ENCODE results near the gene MFGE8.

Gene MFGE8

DNA sequence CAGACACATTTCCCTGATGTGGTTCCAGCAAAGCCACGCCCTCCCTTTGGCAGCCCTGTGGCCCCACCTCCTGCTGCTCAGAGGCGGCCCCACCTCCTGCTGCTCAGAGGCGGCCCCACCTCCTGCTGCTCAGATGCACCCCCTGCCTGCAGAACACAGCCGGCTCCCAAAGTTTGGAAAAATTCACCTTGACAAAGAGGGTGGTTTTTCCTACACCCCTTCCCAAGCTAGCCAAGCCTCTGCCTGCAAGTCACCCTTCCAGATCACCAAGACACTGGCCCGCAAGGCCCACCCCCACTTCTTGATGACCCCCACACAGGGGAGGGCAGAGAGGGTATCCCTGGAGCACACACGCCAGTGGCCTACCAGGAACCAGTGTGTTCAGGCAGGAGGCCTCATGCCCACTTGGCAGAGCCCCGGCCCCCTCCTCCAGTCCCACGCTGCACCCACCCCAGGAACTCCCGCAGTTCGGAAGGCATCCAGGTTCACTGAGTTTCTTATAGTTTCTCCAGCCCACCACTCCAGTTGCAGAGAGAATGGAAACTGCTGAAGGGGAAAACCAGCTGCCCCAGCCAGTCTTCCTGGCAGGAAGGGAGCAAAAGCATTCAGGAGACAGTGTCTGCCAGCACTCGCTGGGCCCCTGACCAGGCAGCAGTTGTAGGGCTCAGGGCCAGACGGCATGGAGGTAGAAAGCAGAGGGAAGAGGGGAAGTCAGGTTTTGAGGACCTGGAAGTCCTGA lies 15.6 kb downstream of the MFGE8 start:
- DNase-seq: peak; percentile 67

GRCh38 chr15:88897142-88897455 lies 16.1 kb downstream of the MFGE8 start:
- no peak for DNase-seq

GRCh38 chr15:88896333-88897033 lies 16.7 kb downstream of the MFGE8 start:
- no peak for DNase-seq

DNA sequence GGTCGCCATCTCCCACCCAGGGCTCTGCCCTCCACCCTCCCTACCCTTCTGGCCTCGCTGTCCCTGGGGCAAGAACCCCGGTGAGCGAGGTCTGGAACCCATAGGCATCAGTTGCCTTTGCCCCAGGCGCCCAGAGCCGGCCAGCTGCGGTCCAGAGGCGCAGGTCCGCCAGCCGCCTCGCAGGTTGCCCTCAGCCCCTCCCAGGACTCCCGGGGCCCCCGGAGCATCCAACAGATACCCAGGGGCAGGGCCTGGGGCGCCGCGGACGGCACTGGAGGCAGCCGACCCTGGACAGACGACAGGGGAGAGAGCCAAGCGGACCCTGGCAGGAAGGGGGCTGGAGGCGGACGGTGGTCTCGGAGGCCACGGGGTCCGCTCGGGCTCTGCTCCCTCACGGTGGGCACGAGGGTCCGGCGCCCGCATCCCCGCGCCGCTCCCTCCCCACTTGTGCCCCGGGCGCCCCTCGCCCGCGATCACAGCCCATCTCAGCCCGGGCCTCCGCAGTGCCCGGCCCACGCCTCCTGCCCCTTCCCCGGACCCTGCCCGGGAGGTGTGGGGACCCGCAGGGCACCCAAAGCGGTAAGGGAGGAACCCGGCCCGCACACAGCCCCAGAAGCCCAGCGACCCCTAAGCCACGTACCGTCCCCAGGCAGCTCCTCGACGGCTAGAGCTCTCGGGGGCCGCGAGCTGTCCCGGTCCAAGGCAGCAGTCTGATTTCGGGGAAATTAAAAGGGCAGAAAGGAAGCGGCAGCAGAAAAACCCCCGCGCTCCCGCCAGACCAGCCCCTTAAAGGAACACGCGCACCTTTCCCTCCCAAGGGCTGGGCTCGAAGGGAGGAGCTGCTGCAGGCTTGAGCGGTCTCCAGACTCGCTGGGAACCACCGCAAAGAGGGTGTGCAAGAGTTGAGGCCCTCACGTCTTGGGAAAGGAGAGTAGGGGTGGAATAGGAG lies 18.1 kb downstream of the MFGE8 start, which contains the start of gene HAPLN3:
TSS of gene HAPLN3 (minus strand) at position 726 of the 949 bp plus-strand sequence. CDS start 8,246 bp downstream, outside the sequence.
- peak; percentile 44 for DNase-seq

- DNase-seq: peak; percentile 86
Observed at GRCh38 chr15:88894348-88894818, 18.8 kb downstream of the MFGE8 start.

DNA sequence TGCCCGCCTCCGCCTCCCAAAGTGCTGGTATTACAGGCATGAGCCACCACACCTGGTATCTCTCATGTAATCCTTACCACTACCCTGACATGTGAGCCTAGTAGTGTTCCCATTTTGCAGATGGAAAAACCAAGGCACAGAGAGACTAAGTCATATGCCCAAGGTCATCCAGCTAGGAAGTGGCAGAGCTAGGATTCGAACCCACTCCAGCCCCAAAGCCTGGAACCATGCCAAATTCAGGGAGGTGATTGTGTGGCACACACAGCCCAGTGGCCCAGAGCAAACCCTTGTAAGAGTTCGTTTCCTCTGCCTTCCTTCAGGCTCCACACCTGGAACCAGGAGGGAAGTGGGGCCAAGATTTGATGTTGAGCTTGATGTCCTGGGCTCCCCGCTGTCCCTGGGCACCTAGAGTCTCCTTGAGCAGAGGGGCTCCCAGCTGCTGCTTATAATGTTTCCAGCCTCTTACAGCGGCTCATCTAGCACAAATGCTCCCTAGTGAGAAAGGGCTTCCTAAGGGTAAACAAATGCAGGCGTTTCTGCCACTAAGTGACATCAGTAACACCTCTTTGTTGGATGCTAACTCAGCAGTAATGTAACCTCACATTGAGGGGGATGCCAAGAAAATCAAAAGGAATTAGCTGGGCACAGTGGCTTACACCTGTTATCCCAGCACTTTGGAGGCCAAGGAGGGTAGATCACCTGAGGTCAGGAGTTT lies 21.5 kb downstream of the MFGE8 start:
- DNase-seq: no peak

DNA sequence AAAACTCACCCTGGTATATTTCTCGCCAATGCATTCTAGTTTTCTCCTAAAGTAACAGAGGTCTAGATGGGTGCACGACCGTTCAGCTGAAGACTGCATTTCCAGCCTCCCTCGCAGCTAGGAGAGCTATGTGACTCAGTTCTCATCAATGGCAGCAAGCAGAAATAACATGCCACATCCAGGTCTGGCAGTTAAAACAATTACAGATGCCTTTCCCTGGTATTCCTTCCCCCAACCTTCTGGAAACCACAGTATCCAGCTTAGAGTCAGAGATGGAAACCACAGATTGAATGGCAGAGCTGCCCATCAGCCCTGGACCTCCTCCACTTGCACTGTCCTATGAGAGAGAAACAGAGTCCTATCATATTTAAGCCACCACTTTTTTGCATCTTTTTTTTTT lies 22.7 kb downstream of the MFGE8 start:
- no peak for DNase-seq

GRCh38 chr15:88888719-88889118 lies 24.5 kb downstream of the MFGE8 start:
- no peak for DNase-seq

DNA sequence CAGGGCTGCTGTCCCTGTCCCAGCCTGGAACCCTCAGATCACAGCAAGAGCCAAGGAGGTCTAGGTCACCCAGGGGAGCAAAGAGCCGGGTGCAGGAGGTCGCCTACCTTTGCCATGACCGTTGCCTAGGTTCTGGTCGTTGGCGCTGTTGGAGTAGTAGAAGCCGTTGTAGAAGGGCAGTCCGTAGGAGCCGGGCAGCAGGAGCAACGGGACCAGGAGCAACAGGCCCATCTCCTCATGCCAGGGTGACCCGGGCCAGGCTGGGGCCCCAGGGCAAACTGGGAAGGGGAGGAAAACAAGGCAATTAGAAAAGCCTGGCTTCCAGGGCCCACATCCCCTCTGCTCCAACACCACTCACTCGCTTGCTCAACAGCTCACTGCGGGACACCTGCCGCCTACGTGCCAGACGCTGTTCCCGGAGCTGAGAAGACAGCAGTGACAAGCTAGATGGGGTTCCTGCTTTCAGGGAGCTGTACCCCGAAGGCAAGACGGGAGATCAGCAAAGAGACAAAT lies 26.1 kb downstream of the MFGE8 start:
- no peak for DNase-seq

GRCh38 chr15:88882785-88883184 lies 30.4 kb downstream of the MFGE8 start:
- no peak for DNase-seq

DNA sequence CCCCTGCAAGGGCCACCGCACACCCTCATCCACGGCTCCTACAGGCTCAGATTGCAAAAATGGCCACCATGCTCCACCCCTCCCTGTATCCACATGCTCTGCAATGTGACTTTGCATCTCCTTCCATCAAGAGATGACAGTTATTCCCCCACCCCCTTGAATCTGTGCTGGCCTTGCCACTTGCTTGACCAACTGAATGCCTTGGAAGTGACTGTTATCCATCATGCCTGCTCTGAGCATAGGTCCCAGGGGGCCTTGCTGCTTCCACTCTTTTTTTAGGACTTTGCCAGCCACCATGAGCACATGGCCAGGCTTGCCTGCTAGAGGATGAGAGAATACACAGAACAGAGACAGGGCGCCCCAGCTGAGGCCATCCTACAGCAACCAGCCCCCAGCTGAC lies 31.4 kb downstream of the MFGE8 start:
- no peak for DNase-seq

DNA sequence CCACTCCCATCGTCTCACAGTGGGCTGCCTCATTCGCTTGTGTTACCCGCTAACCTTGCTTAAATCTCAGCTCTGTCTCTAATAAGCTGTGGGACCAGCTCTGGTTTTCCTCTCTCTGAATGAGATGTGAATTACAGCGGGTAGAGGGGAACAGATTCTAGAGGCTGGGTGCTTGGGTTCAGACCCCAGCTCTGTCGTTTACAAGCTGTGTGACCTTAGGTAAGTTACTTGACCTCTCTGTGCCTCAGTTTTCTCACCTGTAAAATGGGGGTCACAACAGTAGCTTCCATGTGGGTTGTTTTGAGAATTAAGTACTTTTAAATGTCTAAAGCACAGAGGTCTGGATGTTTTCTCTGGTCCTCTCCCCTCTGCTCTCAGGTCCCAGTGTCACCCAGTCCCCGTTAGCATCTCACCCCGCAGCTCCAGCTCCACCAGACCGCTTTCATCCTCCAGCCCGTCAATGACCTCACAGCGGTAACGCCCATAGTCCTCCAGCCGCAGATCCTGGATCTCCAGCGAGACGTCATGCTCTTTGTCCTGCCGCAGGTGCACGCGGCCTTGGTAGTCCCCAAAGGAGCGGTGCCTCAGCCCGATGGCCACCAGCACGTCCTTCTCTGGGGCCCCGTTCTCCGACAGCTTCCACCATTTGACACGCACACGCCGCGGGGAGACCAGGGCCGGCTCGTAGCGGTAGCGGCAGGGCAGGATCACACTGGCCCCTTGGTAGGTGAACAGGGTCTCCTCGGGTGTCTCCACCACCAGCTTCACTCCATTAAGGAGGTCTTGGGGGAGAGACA lies 32.0 kb downstream of the MFGE8 start:
- DNase-seq: no peak

- DNase-seq: peak; percentile 18
Observed at GRCh38 chr15:88878720-88879184, 34.4 kb downstream of the MFGE8 start.

- DNase-seq: no peak
Observed at GRCh38 chr15:88877906-88878305, 35.3 kb downstream of the MFGE8 start.

DNA sequence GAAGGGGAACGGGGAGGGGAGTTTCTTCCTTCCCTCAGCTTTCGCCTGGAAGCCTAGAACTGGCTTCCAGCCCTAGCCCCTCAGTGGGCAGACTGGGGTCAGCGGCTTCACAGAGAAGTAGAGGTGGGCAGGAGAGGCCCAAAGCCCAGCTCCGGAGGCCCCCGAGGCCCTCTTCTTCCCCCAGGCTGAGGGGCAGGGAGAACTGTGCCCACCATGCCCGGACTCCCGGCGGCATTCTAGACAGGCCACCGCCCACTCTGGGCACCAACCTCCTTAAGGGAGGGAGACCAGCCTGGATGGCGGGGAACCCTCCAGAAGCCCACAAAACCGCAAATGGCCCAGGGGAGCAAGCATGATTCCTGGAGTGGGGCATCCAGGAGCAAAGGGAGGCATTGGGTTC lies 35.8 kb downstream of the MFGE8 start:
- DNase-seq: no peak

DNA sequence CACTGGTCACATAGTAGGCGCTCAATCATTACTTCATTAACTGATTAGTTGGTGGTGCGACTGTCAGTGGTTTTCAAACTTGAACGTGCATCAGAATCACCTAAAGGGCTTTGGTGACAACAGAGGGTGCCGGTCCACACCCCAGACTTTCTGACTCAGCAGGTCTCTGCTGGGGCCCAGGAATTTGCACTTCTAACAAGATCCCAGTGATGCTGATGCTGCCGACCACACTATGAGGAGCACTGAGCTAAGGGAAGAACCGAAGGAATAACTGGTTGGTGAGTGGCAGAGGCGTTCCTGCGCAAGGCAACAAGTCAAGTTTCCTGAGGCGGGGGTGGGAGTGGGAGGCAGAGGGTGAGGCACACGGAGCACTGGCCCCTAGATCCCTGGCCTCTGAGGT lies 36.6 kb downstream of the MFGE8 start:
- DNase-seq: no peak

DNA sequence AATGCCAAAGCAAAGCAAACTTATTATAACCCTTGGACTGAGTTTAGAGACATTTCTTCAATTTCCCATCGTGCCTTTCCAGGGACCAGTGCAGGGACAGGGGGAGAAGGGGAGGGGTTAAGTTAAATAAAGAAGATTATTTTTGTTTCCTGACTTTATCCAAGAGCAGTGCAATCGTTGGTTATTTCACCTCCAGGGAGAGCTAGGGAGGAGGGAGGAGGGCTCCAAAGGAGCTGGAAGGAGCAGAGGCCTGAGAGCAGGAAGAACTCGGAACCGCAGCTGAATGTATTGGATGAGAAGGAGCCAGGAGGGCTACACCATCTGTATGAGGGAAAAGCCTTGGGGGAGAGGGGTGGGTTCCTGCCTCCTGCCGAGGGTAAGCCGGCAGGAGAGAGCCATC lies 38.5 kb downstream of the MFGE8 start:
- no peak for DNase-seq

- DNase-seq: no peak
Observed at GRCh38 chr15:88874275-88874674, 38.9 kb downstream of the MFGE8 start.

DNA sequence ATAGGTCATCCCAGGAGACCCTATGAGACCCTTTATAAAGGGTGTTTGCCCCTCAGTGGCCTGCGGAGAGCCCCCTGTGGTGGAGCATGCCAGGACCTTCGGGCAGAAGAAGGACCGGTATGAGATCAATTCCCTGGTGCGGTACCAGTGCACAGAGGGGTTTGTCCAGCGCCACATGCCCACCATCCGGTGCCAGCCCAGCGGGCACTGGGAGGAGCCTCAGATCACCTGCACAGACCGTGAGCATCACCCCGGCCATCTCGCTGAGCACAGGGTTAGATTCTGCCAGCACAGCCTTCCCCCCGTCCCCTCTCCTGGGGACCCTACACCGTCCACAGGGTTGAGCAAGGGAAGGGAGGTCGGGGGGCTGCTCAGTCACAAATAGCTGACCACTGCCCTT lies 39.4 kb downstream of the MFGE8 start:
- no peak for DNase-seq

GRCh38 chr15:88872706-88873105 lies 40.5 kb downstream of the MFGE8 start:
- DNase-seq: no peak

DNA sequence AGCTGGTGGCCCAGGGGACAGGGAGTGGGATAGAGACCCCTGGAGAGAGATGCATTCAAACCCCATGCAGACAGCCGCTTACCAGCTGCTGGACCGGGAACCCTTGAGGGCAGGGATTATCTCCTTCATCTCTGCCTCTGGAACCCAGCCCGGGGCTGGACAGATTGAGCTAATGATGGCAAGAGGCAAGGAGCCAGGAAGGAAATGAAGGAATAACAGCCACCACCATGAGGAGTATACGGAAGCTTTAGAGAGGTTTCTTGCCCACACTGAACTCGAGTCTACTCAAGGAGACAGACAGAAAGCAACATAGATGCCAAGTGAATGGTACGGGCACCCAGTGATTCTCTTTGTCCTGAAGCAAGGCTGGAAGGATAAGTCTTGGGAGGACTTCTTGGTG lies 41.1 kb downstream of the MFGE8 start:
- DNase-seq: no peak
